Measurements from ENCODE around the gene TMEM178A. TPM values are rescaled to one million over a fixed set of nuclear protein-coding genes. Genes with fewer than 3 reads are reported as not detected.
"Not testable (repeated sequence)": the region's sequence is repeated elsewhere in the genome, so short reads cannot be mapped to it uniquely, and the experiment has no call there.

Gene TMEM178A
- polyA plus RNA-seq (2012; ENCODE audit: missing spikeins) = 0.30 TPM

GRCh38 chr2:39665811-39666490, at the start of gene TMEM178A:
TSS of gene TMEM178A (plus strand) at chr2:39665917. CDS start at chr2:39665975, 58 bp downstream.
- DNase-seq (ENCODE audit: insufficient read length) = peak; percentile 29
- TF ChIP-seq POLR2A (IDR thresholded peaks at IDR 0.05; ENCODE audit: low read depth, low read length) = no peak
- no peak for TF ChIP-seq TAF1 (IDR thresholded peaks at IDR 0.05; ENCODE audit: borderline replicate concordance, low read depth, low read length)
- no peak for TF ChIP-seq POLR2AphosphoS5 (IDR thresholded peaks at IDR 0.05; ENCODE audit: low read depth, low read length)
- no peak for FAIRE-seq

GRCh38 chr2:39618236-39618635, 47.5 kb upstream of the TMEM178A start:
- TF ChIP-seq POLR2A (IDR thresholded peaks at IDR 0.05; ENCODE audit: low read depth, low read length) (no peak), TAF1 (IDR thresholded peaks at IDR 0.05; ENCODE audit: borderline replicate concordance, low read depth, low read length) (no peak), POLR2AphosphoS5 (IDR thresholded peaks at IDR 0.05; ENCODE audit: low read depth, low read length) (no peak)
- FAIRE-seq (no peak), DNase-seq (ENCODE audit: insufficient read length) (no peak)

GRCh38 chr2:39618736-39619135, 47.0 kb upstream of the TMEM178A start:
- FAIRE-seq (no peak), DNase-seq (ENCODE audit: insufficient read length) (no peak)
- TF ChIP-seq POLR2A (IDR thresholded peaks at IDR 0.05; ENCODE audit: low read depth, low read length) = no peak
- no peak for TF ChIP-seq POLR2AphosphoS5 (IDR thresholded peaks at IDR 0.05; ENCODE audit: low read depth, low read length)
- no peak for TF ChIP-seq TAF1 (IDR thresholded peaks at IDR 0.05; ENCODE audit: borderline replicate concordance, low read depth, low read length)

- TF ChIP-seq POLR2AphosphoS5 (IDR thresholded peaks at IDR 0.05; ENCODE audit: low read depth, low read length) = no peak
- no peak for TF ChIP-seq POLR2A (IDR thresholded peaks at IDR 0.05; ENCODE audit: low read depth, low read length)
- TF ChIP-seq TAF1 (IDR thresholded peaks at IDR 0.05; ENCODE audit: borderline replicate concordance, low read depth, low read length) = no peak
- no peak for FAIRE-seq
- no peak for DNase-seq (ENCODE audit: insufficient read length)
Observed at GRCh38 chr2:39620067-39620466, 45.6 kb upstream of the TMEM178A start.

GRCh38 chr2:39621596-39621995, 44.1 kb upstream of the TMEM178A start:
- DNase-seq (ENCODE audit: insufficient read length) = no peak
- FAIRE-seq = no peak
- TF ChIP-seq TAF1 (IDR thresholded peaks at IDR 0.05; ENCODE audit: borderline replicate concordance, low read depth, low read length) (no peak), POLR2AphosphoS5 (IDR thresholded peaks at IDR 0.05; ENCODE audit: low read depth, low read length) (no peak), POLR2A (IDR thresholded peaks at IDR 0.05; ENCODE audit: low read depth, low read length) (no peak)

GRCh38 chr2:39622860-39623259, 42.9 kb upstream of the TMEM178A start:
- FAIRE-seq (no peak), DNase-seq (ENCODE audit: insufficient read length) (no peak)
- TF ChIP-seq POLR2A (IDR thresholded peaks at IDR 0.05; ENCODE audit: low read depth, low read length) (no peak), POLR2AphosphoS5 (IDR thresholded peaks at IDR 0.05; ENCODE audit: low read depth, low read length) (no peak), TAF1 (IDR thresholded peaks at IDR 0.05; ENCODE audit: borderline replicate concordance, low read depth, low read length) (no peak)

- FAIRE-seq = no peak
- TF ChIP-seq POLR2A (IDR thresholded peaks at IDR 0.05; ENCODE audit: low read depth, low read length) = no peak
- no peak for TF ChIP-seq TAF1 (IDR thresholded peaks at IDR 0.05; ENCODE audit: borderline replicate concordance, low read depth, low read length)
- TF ChIP-seq POLR2AphosphoS5 (IDR thresholded peaks at IDR 0.05; ENCODE audit: low read depth, low read length) = no peak
- DNase-seq (ENCODE audit: insufficient read length) = no peak
Observed at GRCh38 chr2:39623917-39624316, 41.8 kb upstream of the TMEM178A start.

- TF ChIP-seq TAF1 (IDR thresholded peaks at IDR 0.05; ENCODE audit: borderline replicate concordance, low read depth, low read length) (no peak), POLR2AphosphoS5 (IDR thresholded peaks at IDR 0.05; ENCODE audit: low read depth, low read length) (no peak), POLR2A (IDR thresholded peaks at IDR 0.05; ENCODE audit: low read depth, low read length) (no peak)
- no peak for DNase-seq (ENCODE audit: insufficient read length)
Observed at GRCh38 chr2:39625193-39625926, 40.4 kb upstream of the TMEM178A start.

GRCh38 chr2:39625927-39626270, 39.8 kb upstream of the TMEM178A start:
- no peak for FAIRE-seq
- DNase-seq (ENCODE audit: insufficient read length) = no peak
- TF ChIP-seq POLR2A (IDR thresholded peaks at IDR 0.05; ENCODE audit: low read depth, low read length) (no peak), TAF1 (IDR thresholded peaks at IDR 0.05; ENCODE audit: borderline replicate concordance, low read depth, low read length) (no peak), POLR2AphosphoS5 (IDR thresholded peaks at IDR 0.05; ENCODE audit: low read depth, low read length) (no peak)

More at GRCh38 chr2:39625193-39625926, 40.4 kb upstream of the TMEM178A start:
- no peak for FAIRE-seq

- FAIRE-seq; DNase-seq (ENCODE audit: insufficient read length): not testable (repeated sequence)
Observed at GRCh38 chr2:39628346-39628745, 37.4 kb upstream of the TMEM178A start.

GRCh38 chr2:39629646-39630045, 36.1 kb upstream of the TMEM178A start:
- FAIRE-seq = no peak

GRCh38 chr2:39631256-39631655, 34.5 kb upstream of the TMEM178A start:
- TF ChIP-seq TAF1 (IDR thresholded peaks at IDR 0.05; ENCODE audit: borderline replicate concordance, low read depth, low read length) = no peak
- no peak for TF ChIP-seq POLR2AphosphoS5 (IDR thresholded peaks at IDR 0.05; ENCODE audit: low read depth, low read length)
- TF ChIP-seq POLR2A (IDR thresholded peaks at IDR 0.05; ENCODE audit: low read depth, low read length) = no peak
- FAIRE-seq (no peak), DNase-seq (ENCODE audit: insufficient read length) (no peak)

More at GRCh38 chr2:39629646-39630045, 36.1 kb upstream of the TMEM178A start:
- no peak for DNase-seq (ENCODE audit: insufficient read length)
- TF ChIP-seq POLR2A (IDR thresholded peaks at IDR 0.05; ENCODE audit: low read depth, low read length) (no peak), TAF1 (IDR thresholded peaks at IDR 0.05; ENCODE audit: borderline replicate concordance, low read depth, low read length) (no peak), POLR2AphosphoS5 (IDR thresholded peaks at IDR 0.05; ENCODE audit: low read depth, low read length) (no peak)
